Activated T-helper 2 cell treated with anti-CD3 and anti-CD28 coated beads, Interferon-gamma antibody, Interleukin-2, Interleukin-4, amounts not matched to agents 10 μg/mL and 5 μg/mL and 100 μg/mL, durations not matched to agents 14 hours and 24 hours and 36 hours (primary cell): ENCODE measurements around the gene SNAPC3. TPM values are rescaled to one million over a fixed set of nuclear protein-coding genes. Genes with fewer than 3 reads are reported as not detected.

ENCODE experiments used
- DNase-seq: peaks from one replicate; pipeline ENCODE4 v3.0.0; 2021; ENCODE audit warnings: low spot score
- H3K27ac Mint-ChIP-seq: one replicate; pipeline ENCODE4 v1.8.0; 2021; ENCODE audit warnings: mixed read lengths
- H3K27me3 Mint-ChIP-seq: one replicate; pipeline ENCODE4 v1.8.0; 2021; ENCODE audit warnings: low read depth, mixed read lengths
- H3K36me3 Mint-ChIP-seq: one replicate; pipeline ENCODE4 v1.8.0; 2021; ENCODE audit warnings: low read depth, mixed read lengths
- H3K4me1 Mint-ChIP-seq: one replicate; pipeline ENCODE4 v1.8.0; 2021; ENCODE audit warnings: low read depth, mixed read lengths
- H3K4me3 Mint-ChIP-seq: one replicate; pipeline ENCODE4 v1.8.0; 2021; ENCODE audit warnings: low read depth, mild to moderate bottlenecking, moderate library complexity, mixed read lengths
- H3K9me3 Mint-ChIP-seq: one replicate; pipeline ENCODE4 v1.8.0; 2021; ENCODE audit warnings: mixed read lengths
- intact Hi-C: fragments of 100-400 bp; cut with micrococcal nuclease; formaldehyde crosslinking; loops from one replicate; pipeline ENCODE4 v1.15.1; 2023
- total RNA-seq: library from RNA; stranded (reverse); gene quantifications from 2 replicates; pipeline ENCODE4 v1.2.3, GENCODE V29; 2022

The SNAPC3 gene
- total RNA-seq, 1 donor from 2014 or later, result 34.7 TPM

GRCh38 chr9:15475923-15476536 is 53.4 kb downstream of the SNAPC3 start:
- peaks cover 56% of the 10 kb centered on the region for H3K36me3 Mint-ChIP-seq
- intact Hi-C loops, result no loop called here
- no peak overlapping the region for H3K27ac Mint-ChIP-seq
- DNase-seq, result no peak
- no peak overlapping the region for H3K4me3 Mint-ChIP-seq
- H3K4me1 Mint-ChIP-seq, result peaks cover 11% of the 10 kb centered on the region
- H3K9me3 Mint-ChIP-seq, result no peaks in the 10 kb centered on the region
- no peaks in the 10 kb centered on the region for H3K27me3 Mint-ChIP-seq

DNA sequence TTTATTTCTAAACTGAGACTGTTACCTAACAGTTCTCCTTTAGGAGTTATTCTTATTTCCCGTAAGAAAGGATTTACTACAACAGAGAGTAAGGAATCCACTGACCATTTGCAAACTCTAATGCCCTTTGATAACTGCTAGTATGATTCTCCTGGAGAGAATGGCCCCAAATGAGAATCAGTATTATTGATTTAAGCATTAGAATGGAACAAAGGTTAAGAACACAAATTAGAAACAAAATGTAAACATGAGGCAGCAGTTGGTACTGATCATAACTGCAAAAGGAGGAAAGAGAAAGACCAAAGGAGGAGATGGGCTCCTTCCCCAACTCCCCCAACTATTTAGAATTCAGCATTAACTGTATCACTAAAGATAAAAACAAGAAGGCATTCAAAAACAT is 57.4 kb downstream of the SNAPC3 start:
- H3K36me3 Mint-ChIP-seq, result peaks cover 57% of the 10 kb centered on the region
- intact Hi-C loops, result no loop called here

DNA sequence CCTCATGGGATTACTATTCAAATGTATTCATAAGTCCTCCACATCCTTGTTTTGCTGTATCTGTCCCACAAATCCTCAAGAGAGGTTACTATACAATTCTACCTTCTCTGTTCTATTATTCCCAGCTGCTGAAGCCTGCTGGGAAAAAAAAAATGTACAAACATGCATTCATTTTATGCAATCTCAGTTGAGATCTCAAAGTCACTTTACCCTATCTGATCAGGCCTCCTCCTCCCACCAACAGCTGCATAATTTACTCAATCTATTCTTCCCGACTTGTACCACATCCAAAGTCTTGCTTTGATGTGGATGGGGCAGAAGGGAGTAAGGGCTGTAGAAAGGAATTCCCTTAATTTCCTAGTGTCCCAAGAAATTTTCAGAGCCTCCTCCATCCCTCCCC is 59.5 kb downstream of the SNAPC3 start:
- DNase-seq, result no peak
- Mint-ChIP-seq H3K4me3 (no peak overlapping the region), H3K4me1 (peaks cover 21% of the 10 kb centered on the region), H3K9me3 (no peaks in the 10 kb centered on the region), H3K27ac (peak overlapping the region; percentile 34), H3K36me3 (peaks cover 58% of the 10 kb centered on the region), H3K27me3 (no peaks in the 10 kb centered on the region)
- intact Hi-C loops, result loop anchor here (2.0 kb wide), 1 partner anchor 19 kb away; no protein-coding TSS in a partner anchor

More for the DNA sequence above, 57.4 kb downstream of the SNAPC3 start:
- Mint-ChIP-seq H3K4me1 (peaks cover 19% of the 10 kb centered on the region), H3K27me3 (no peaks in the 10 kb centered on the region), H3K27ac (no peak overlapping the region), H3K9me3 (no peaks in the 10 kb centered on the region), H3K4me3 (no peak overlapping the region)
- DNase-seq, result no peak

DNA sequence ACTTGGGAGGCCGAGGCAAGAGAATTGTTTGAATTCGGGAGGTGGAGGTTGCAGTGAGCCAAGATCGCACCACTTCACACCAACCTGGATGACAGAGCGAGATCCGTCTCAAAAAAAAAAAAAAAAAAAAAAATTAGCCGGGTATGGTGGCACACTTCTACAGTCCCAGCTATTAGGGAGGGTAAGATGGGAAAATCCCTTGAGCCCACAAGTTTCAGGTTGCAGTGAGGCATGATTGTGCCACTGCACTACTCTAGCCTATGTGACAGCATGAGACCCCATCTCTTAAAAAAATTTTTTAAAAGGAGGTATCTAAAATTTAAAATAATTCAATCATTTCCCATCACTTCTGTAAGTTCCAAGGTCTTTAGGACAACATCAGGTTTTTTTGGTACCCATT is 62.1 kb downstream of the SNAPC3 start:
- H3K4me3 Mint-ChIP-seq, result no peak overlapping the region
- H3K4me1 Mint-ChIP-seq, result peaks cover 21% of the 10 kb centered on the region
- DNase-seq, result no peak
- intact Hi-C loops, result loop anchor here (5.0 kb wide), 1 partner anchor 122 kb away; no protein-coding TSS in a partner anchor
- peaks cover 54% of the 10 kb centered on the region for H3K36me3 Mint-ChIP-seq
- H3K27me3 Mint-ChIP-seq, result no peaks in the 10 kb centered on the region
- no peak overlapping the region for H3K27ac Mint-ChIP-seq
- H3K9me3 Mint-ChIP-seq, result no peaks in the 10 kb centered on the region

DNA sequence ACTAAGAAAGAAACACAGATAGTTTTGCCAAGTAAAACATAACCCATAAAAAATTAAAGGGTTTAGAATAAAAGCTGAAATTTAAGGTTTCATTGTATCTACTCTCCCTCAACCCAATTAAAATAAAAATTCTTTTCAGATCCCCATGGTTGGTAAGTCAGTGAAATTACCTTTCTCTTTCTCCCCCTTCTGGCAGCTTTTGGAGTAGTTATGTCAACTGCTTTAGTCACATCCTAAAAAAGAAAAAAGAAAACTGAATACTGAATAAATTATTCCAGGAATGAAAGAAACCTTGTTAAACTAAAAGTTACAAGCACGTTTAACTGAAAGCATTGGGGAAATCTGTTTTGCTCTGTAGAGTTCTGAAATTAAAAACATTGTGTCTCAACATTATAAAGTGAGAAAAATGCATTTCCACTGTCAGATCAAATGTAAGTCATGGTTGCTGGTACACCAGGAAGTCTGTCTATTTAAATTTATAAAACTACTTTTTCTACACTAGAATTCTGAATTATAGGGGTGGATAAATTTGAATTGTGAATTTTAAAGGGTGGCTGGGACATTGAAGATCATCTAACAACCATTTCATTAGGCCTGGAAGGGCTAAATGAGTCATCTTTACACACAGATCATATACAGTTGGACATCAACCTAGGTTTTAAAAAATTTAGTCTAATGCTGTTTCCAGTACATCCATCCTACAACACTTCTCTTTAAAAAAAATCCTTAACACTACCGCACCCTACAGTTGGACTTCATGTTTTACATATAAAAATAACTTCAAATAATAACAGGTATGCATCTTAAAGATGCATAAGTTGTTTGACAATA is 63.4 kb downstream of the SNAPC3 start:
- intact Hi-C loops, result loop anchor here (5.0 kb wide), 1 partner anchor 121 kb away; no protein-coding TSS in a partner anchor
- Mint-ChIP-seq H3K9me3 (no peaks in the 10 kb centered on the region), H3K27me3 (no peaks in the 10 kb centered on the region), H3K4me3 (no peak overlapping the region), H3K4me1 (peaks cover 20% of the 10 kb centered on the region), H3K36me3 (peaks cover 56% of the 10 kb centered on the region), H3K27ac (peak overlapping the region; percentile 23)
- DNase-seq, result no peak

- peaks cover 7% of the 10 kb centered on the region for H3K9me3 Mint-ChIP-seq
- intact Hi-C loops, result loop anchor here (2.0 kb wide), 1 partner anchor 19 kb away; the partner anchor contains the start of gene PSIP1
- DNase-seq, result no peak
- no peak overlapping the region for H3K27ac Mint-ChIP-seq
- H3K4me3 Mint-ChIP-seq, result no peak overlapping the region
- peaks cover 68% of the 10 kb centered on the region for H3K36me3 Mint-ChIP-seq
- peaks cover 9% of the 10 kb centered on the region for H3K4me1 Mint-ChIP-seq
- no peaks in the 10 kb centered on the region for H3K27me3 Mint-ChIP-seq
Observed at GRCh38 chr9:15491950-15492349, 69.3 kb downstream of the SNAPC3 start.

DNA sequence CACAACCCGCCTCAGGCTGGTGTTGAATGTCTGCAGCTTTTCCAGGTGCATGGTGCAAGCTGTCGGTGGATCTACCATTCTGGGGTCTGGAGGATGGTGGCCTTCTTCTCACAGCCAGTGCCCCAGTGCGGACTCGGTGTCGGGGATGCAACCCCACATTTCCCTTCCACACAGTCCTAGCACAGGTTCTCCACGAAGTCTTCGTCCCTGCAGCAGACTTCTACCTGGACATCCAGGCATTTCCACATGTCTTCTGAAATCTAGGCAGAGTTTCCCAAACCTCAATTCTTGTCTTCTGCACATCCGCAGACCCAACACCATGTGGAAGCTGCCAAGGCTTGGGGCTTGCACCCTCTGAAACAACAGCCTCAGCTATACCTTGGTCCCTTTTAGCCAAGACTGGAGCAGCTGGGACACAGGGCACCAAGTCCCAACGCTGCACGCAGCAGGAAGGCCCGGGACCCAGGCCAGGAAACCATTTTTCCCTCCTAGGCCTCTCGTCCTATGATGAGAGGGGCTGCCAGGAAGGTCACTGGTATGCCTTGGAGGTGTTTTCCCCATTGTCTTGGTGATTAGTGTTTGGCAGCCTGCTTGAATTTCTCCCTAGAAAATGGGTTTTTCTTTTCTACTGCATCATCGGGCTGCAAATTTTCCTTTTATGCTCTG is 69.9 kb downstream of the SNAPC3 start:
- Mint-ChIP-seq H3K36me3 (peaks cover 70% of the 10 kb centered on the region), H3K4me3 (no peak overlapping the region), H3K4me1 (peaks cover 10% of the 10 kb centered on the region), H3K27me3 (no peaks in the 10 kb centered on the region), H3K9me3 (peaks cover 7% of the 10 kb centered on the region), H3K27ac (no peak overlapping the region)
- intact Hi-C loops, result no loop called here
- DNase-seq, result no peak

GRCh38 chr9:15498246-15498995 is 75.7 kb downstream of the SNAPC3 start:
- H3K27me3 Mint-ChIP-seq, result no peaks in the 10 kb centered on the region
- H3K4me1 Mint-ChIP-seq, result peaks cover 49% of the 10 kb centered on the region
- H3K27ac Mint-ChIP-seq, result no peak overlapping the region
- H3K4me3 Mint-ChIP-seq, result no peak overlapping the region
- peaks cover 72% of the 10 kb centered on the region for H3K36me3 Mint-ChIP-seq
- H3K9me3 Mint-ChIP-seq, result peaks cover 1% of the 10 kb centered on the region
- no peak for DNase-seq
- intact Hi-C loops, result no loop called here

GRCh38 chr9:15499139-15499538 is 76.5 kb downstream of the SNAPC3 start:
- Mint-ChIP-seq H3K27ac (peak overlapping the region; percentile 38), H3K36me3 (peaks cover 72% of the 10 kb centered on the region), H3K27me3 (no peaks in the 10 kb centered on the region), H3K4me3 (no peak overlapping the region), H3K9me3 (no peaks in the 10 kb centered on the region), H3K4me1 (peaks cover 49% of the 10 kb centered on the region)
- intact Hi-C loops, result no loop called here
- DNase-seq, result no peak

GRCh38 chr9:15501179-15501578 is 78.5 kb downstream of the SNAPC3 start:
- H3K4me3 Mint-ChIP-seq, result no peak overlapping the region
- peaks cover 47% of the 10 kb centered on the region for H3K4me1 Mint-ChIP-seq
- H3K9me3 Mint-ChIP-seq, result no peaks in the 10 kb centered on the region
- no peaks in the 10 kb centered on the region for H3K27me3 Mint-ChIP-seq
- intact Hi-C loops, result loop anchor here (5.0 kb wide), 1 partner anchor 44 kb away; no protein-coding TSS in a partner anchor
- peaks cover 75% of the 10 kb centered on the region for H3K36me3 Mint-ChIP-seq
- DNase-seq, result no peak
- H3K27ac Mint-ChIP-seq, result no peak overlapping the region

DNA sequence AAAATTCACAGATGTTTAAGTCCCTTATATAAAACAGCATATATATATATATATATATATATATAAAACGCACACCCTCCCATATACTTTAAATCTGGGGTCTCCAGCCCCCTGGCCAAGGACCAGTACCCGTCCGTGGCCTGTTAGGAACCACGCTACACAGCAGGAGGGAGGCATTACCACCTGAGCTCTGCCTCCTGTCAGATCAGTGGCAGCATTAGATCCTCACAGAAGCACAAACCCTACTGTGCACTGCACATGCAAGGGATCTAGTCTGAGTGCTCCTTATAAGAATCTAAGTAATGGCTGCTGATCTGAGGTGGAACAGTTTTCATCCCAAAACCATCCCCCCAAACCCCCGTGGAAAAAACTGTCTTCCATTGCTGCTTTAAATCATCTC is 79.1 kb downstream of the SNAPC3 start:
- no peak for DNase-seq
- Mint-ChIP-seq H3K27ac (peak overlapping the region; percentile 65), H3K9me3 (no peaks in the 10 kb centered on the region), H3K27me3 (no peaks in the 10 kb centered on the region), H3K4me3 (no peak overlapping the region), H3K4me1 (peaks cover 53% of the 10 kb centered on the region), H3K36me3 (peaks cover 75% of the 10 kb centered on the region)
- intact Hi-C loops, result loop anchor here (5.0 kb wide), 1 partner anchor 45 kb away; no protein-coding TSS in a partner anchor

- no peak overlapping the region for H3K27ac Mint-ChIP-seq
- DNase-seq, result no peak
- H3K36me3 Mint-ChIP-seq, result peaks cover 74% of the 10 kb centered on the region
- intact Hi-C loops, result no loop called here
- H3K9me3 Mint-ChIP-seq, result no peaks in the 10 kb centered on the region
- H3K4me3 Mint-ChIP-seq, result no peak overlapping the region
- no peaks in the 10 kb centered on the region for H3K27me3 Mint-ChIP-seq
- peaks cover 57% of the 10 kb centered on the region for H3K4me1 Mint-ChIP-seq
Observed at GRCh38 chr9:15505921-15506320, 83.2 kb downstream of the SNAPC3 start.
